ENCODE results near the gene ISLR.

DNA sequence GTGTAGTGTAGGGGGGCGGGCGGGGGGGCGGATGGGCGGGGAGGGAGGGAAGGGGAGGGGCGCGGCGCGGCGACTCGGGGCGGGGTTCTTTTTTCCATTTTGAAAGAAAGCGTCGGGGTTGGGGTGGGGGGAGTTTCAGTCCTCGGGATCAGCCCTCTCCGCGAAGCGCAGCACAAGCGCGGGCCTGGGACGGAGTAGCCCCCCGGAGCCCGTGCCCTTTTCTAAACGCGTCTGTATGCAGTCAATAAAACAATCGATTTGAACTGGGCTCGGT is 37.0 kb upstream of the ISLR start:
- TF ChIP-seq, protein P1, sequence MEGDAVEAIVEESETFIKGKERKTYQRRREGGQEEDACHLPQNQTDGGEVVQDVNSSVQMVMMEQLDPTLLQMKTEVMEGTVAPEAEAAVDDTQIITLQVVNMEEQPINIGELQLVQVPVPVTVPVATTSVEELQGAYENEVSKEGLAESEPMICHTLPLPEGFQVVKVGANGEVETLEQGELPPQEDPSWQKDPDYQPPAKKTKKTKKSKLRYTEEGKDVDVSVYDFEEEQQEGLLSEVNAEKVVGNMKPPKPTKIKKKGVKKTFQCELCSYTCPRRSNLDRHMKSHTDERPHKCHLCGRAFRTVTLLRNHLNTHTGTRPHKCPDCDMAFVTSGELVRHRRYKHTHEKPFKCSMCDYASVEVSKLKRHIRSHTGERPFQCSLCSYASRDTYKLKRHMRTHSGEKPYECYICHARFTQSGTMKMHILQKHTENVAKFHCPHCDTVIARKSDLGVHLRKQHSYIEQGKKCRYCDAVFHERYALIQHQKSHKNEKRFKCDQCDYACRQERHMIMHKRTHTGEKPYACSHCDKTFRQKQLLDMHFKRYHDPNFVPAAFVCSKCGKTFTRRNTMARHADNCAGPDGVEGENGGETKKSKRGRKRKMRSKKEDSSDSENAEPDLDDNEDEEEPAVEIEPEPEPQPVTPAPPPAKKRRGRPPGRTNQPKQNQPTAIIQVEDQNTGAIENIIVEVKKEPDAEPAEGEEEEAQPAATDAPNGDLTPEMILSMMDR (IDR thresholded peaks at IDR 0.05; ENCODE audit: control extremely low read depth in 1 of 3, insufficient read depth in 1 of 3, low read depth in 1 of 3, low read length in 3 of 3), result no peak
- TF ChIP-seq EZH2 (IDR thresholded peaks at IDR 0.05; ENCODE audit: low read depth, low read length, severe bottlenecking), result no peak
- no peak for TF ChIP-seq MAFK (IDR thresholded peaks at IDR 0.05; ENCODE audit: low read depth, low read length)
- TF ChIP-seq POLR2AphosphoS5 (IDR thresholded peaks at IDR 0.05; ENCODE audit: low read depth, low read length), result no peak
- no peak for TF ChIP-seq BACH1 (IDR thresholded peaks at IDR 0.05; ENCODE audit: low read length)
- no peak for TF ChIP-seq CBX8 (IDR thresholded peaks at IDR 0.05; ENCODE audit: borderline replicate concordance, low read depth, low read length)
- no peak for TF ChIP-seq KDM5A (IDR thresholded peaks at IDR 0.05; ENCODE audit: low read length)

Measured in H1 (cell line).